NCI-H748 treated with DMSO at 0.1 percent for 48 hours (cell line): Measurements from ENCODE around the gene ST8SIA2.

ENCODE experiments used
- DNase-seq: peaks from one replicate; lab custom pipeline; 2025; lab: John Stamatoyannopoulos, UW

ST8SIA2 gene

DNA sequence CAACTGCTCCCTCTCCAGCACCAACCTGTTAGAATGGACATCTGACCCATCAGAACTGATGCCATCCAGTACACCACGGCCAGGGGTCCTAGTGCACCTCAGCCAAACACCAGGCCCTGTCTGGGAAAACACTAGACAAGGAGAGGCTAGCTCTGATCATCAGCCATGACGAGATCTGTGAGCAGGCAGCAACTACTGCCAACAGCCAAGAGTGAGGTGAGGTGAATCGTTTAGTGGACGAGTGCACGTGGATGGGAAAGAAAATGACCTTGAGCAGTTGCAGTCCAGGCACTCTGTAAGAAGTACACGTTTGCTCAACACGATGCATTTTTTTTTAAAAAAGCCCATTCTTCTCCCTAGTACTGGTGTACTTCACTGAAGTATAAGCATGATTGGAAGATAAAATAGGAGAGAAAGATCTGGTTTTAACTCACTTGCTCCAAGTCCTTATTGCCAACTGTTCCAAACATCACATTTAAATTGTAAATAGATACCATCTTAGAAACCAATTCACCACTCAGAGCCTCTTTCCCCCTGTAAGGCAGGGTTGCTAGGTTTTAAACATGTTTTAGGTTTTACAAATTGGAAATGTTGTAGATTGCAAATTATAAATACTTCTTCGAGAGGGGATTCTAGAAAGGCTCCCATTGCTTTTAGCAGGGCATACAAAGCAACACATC lies 5.7 kb downstream of the ST8SIA2 start:
- DNase-seq = no peak

DNA sequence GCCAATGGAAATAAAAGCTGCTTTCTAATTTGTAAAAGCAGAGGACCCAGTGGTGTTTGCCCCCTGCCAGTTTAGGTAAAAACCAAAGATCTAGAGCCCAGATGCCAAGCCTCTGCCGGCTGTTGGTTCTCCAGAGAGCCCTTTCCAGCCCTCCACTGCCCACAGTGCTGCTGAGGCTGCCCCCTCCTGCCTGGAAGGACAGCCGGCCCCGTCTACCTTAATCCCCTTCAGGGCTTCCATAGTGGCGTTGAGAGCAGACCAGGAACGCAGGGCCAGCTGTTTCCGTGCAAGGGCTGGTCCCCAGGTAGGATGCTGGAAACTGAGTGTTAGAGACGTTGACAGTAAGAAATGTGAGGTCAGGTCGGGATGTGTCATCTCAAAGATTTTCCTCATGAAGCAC lies 6.9 kb downstream of the ST8SIA2 start:
- no peak for DNase-seq

DNA sequence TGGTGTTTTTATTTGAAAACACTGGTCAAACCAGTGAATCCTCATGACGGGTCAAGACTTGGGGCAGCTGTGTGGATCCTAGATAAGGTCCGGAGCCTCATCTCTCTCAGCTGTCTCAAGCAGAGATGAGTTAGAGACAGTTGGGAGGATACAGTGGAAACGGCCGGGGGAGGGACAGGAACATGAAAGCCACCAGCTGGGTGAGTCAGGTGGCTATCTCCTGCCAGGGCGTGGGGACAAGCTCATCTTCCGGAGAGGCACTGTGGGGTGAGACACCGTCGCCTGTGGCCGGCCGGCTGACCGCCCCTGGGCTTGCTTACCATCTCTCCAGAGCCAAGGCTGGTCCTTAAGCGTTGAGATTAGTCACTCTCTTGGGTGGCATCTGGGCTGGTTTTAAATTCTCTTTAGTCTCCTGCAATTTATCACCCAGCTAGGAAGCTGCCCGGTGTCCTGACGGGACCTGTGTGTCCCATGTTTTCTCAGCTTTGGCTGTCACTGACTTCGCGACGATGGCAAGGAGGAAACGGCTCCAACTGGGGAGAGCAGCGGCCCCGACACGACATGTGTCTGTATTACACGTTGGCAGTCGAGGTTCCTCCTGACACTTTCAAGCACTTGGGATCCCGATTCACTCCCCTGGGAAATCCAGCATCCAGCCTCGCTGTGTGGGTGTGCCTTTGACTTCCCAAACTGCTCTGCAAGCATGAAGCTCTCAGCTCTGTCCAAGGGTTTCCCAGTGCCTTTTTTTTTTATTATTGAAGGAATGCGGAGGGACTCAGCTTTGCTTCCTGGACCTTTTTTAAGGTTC lies 7.5 kb downstream of the ST8SIA2 start:
- DNase-seq = no peak

DNA sequence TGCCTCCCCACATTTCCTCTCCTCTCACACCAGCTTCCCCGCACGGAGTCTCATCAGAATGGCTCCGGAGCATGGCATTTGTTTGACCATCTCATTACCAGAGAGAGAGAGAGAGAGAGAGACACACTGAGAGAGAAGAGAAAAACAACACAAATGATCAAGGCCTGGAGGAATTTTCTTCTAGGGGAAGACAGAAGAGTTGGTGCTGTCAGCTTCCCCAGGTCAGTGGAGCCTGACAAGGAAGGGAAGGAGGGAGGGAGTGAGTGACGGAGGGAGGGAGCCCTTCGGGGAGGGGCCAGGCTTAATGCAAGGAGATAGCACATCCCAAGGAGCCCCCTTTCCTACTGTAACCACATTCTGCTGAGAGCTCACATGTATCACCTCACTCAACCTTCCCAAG lies 9.1 kb downstream of the ST8SIA2 start:
- no peak for DNase-seq

DNA sequence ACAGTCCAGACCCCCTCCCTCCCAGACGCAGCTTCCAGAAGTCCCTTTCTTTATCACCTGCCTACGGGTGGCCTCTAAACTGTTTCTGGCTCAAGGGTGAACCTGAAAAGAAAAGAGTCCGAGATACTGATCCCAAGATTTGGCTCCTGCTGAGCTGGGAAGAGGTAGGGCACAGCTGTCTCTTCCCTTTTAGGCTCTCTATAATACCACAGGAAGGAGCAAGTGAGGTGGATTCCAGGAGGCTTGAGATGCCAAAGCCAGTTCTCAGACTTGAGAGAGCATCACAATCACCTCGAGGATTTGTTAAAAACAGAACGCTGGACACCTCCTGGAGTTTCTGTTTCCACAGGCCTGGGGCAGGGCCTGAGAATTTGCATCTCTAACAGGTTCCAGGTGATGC lies 12.3 kb downstream of the ST8SIA2 start:
- no peak for DNase-seq

DNA sequence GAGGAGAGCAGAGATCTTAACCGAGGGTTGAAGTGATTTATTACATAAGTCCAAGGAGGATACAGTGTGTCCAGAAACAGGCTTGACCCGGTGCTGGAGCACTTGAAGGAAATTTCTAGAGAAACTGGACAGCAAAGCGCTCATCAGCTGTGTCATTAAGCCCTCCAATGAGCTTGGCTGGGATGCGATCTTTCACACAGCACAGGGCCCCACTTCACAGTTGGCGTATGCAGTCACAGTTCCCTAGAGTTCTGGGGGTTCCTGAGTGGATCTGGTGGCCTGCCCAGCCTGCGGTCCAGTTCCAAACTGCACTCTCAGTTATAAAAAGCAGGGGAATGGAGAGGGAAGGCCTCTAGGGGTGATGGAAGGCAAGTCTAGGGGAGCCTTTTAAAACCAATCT lies 13.6 kb downstream of the ST8SIA2 start:
- no peak for DNase-seq

DNA sequence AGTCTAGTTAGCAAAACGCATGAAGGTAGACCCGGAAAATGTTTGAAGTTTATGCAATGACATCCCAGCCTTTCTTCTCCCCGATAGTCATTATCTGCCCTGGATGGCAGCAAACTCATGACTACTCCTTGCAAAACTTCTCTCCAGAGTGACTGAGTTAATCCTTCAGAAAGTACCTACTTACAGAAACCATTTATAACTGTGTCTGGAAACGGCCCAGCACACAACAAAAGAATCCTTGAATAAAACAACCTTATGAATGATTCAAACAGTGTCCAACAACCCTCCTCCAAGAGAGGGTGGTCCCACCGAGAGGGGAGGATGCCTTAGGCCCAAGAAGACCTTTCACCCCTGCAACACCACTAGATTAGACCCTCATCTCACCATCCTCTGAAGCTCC lies 14.2 kb downstream of the ST8SIA2 start:
- DNase-seq = no peak

DNA sequence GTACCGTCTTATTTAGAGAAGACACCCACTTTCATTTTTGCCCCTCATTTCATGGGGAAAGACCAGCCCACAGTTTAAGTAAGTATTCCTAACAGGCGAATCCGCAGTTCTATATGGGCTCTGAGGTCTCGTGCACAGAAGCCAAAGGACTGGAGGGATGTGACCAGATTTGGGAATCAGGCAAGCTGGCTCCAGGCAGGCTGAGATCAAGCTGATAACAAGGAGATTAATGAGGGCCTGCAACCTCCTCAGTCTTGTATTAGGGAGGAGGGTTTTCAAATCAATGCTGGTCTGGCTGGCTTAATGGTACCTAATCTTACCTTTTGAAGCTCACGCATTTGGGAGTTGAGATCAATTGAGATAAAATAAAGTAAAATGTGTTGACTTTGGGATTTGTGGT lies 15.3 kb downstream of the ST8SIA2 start:
- no peak for DNase-seq

DNA sequence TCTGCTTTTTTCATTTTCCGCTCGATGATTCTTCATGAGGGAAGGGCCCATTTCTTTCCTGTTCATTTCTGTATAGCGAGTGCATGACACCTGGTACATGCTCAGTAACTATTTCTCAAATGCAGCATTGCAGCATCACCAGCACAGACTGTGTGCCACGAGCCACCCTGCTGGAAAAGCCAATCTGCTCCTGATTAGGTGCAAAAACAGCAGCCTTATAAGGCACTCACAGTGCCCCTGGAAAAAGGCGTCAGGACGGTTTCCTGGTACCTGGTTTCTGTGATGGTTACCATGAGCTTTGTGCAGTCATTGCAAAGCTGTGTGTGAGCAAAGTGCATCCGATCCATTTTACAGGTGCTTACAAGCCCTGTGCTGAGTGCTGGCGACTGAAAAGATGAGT lies 15.8 kb downstream of the ST8SIA2 start:
- DNase-seq = no peak

DNA sequence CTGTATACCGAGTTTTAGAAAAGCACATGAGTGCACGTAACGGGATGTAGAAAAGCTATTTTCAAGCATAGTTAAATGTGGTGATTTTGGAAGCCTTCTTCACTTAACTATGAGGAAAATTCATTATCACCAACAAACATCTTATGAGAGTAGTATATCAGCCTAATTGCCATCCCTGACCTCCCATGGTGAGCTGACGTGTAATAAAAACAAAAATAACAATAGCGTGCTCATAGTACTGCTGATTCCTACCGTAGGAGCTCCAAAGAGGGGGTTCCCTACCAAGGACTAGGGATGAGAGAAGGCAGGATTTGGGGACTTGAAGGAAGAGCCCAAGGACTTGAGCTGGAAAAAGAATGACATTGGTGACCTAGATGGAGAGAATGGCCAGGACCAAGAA lies 16.9 kb downstream of the ST8SIA2 start:
- DNase-seq = no peak

DNA sequence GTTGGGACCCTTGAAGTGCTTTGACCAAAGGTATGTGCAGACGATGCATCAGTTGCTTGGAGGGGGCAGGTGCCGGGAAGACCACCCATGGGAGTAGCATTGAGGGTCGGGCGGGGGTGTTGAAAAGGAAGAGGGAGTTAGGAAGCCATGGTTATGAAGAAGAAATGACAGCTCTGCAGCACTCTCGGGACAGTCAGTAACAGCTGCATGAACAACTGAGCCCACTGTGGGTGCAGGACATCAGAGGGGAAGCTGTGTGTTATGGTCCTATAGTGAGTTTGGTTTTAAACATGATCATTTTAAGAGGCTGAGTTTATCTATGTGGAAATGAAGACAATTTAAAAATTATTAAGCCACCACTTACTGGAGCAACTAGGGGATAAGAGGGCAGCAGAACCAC lies 17.6 kb downstream of the ST8SIA2 start:
- DNase-seq = no peak

DNA sequence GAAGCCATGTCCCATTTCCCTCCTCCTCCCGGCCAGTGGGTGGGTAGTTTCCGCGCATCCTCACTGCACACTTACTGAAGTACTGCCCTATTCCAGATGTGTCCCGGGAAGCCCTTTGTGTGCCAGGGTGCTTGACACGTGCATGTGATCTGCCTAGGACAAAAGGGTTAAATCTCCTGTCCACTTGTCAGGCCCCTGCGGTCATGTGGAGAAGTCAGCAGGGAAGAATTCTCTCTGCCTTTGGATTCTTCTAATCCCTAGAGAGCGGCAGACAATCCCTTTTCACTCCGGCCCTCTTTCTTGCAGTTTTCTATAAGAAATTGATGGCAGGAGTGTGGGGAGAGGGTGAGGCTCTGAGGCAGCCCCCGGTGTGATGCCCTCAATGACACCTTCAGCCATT lies 19.8 kb downstream of the ST8SIA2 start:
- no peak for DNase-seq

DNA sequence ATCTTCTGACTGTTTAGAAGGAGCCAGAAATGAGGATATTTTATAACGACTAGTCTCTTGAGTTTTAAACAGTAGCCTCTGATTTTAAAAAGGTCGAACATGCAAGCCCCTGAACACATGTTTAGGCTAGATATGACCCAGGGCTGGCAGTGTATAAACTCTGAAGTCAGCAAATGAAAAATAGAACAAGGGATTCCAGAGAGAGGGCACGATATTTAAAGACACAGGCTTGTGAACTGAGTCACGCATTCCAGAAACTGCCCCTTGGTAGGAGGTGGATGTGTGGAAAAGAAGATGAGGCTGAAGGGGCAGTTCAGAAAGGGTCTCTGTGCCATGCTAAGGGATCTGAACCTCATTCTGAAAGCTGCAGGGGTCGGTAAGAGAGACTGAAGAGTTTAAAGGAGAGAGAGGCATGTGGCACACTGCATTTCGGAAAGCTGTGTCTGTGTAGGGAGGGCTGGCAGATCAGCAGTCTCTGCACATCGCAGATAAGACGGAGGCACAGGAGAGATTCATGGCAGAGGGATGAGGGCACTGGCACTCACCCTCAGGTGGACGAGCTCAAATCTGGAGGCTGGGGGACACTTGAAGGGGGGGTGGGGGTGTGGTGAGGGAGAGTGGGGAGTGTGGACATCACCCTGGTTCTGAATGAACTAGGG lies 22.1 kb downstream of the ST8SIA2 start:
- DNase-seq = no peak

DNA sequence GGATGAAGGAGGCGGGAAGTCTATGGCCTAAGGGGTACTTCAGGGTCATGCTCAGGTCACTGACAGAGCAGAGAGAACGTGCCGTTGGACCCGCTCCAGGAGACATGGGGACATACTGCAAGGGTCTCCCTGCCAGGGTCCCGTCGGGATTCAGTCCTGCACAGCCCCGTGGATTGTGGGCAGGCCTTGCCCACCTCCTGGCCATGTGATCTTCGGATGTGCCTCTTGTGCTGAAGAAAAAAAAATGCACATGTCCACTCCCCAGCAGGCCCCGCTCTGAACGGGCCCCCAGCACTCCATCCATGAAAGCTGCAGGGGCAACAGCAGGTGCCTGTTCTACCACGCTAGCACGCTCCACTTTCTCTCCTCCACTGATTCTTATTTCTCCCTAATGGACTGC lies 22.9 kb downstream of the ST8SIA2 start:
- DNase-seq = no peak

DNA sequence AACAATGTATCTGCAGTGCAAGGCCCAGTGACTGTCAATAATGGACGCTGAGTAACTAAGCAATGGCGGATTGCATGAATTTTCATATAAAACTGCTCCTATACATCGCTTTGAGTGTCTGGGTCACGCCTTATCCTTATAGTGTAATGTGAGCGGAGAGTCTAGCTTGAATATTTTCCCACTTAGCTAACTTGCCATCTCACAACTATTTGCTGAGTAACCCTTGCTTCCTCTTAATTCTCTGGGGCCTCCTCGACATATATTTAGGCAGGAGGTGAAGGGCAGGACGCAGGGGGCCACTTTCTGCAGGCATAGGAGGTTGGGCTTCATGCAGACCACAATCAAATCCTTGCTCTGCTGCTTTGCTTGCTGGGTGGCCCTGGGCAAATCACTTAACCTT lies 24.0 kb downstream of the ST8SIA2 start:
- DNase-seq = no peak

DNA sequence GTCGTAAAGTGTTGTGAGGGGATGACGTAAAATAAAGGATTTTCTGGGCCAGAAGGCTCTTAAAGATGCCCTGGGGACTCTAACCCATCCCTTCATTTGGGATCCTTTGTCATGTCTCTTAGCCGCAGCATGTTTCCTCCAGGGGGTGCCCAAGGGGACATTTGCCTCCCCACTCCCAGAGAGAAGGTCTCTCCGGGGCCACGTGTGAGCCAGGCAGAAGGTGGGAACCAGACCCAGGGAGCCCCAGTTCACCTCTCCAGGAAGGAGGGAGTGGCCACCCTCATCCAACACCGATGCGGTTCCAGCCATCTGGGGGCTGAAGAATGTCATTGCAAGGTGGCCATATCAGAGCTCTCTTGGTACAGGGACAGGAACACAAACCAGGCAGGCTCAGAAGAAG lies 25.2 kb downstream of the ST8SIA2 start:
- no peak for DNase-seq

DNA sequence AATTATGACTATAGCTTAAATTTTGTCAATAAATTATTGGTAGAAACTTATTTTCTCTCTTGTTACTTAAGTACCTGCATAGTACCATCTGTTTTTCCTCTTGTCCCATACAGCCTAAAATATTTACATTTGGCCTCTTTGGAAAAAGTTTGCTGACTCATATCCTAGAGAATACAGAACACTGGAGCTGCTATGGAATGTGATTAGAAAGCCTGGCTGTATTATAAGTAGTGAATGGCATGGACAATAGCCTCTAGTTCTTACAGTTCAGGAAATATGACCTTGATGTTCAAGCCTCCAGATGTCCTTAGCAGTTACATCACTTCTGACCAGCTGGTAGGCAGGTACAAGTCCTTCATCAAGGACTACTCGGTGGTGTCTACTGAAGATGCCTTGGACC lies 28.3 kb downstream of the ST8SIA2 start:
- DNase-seq = no peak

DNA sequence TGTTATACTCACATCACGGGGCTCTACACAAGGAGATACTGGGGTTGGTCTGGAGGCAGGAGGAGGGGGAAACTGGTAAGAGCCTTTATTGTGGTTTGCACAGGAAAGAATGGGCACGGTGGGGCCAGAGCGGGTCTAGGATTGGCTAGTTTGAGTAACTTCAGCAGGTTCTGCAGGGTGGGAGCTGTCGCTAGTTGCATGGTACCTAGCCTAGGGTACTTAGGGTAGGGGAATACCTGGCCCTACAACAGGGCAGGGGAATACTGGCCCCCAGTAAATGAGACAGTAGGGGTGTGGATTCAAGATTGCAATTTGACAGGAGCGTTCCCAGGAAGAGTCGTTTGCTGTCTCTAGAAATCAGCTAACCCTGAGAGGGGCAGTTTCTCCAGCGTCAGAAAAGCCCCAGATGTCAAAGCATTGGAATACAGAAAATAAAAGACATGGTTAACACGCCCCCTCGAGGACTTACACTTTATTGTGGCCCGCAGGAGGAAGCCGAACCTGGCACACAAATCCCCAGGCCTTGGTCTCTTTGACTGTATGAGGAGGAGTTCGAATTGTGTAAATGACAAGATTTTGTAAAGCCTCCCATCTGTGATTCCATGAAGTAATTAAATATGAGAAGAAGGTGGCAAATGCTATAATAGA lies 32.0 kb downstream of the ST8SIA2 start:
- no peak for DNase-seq

DNA sequence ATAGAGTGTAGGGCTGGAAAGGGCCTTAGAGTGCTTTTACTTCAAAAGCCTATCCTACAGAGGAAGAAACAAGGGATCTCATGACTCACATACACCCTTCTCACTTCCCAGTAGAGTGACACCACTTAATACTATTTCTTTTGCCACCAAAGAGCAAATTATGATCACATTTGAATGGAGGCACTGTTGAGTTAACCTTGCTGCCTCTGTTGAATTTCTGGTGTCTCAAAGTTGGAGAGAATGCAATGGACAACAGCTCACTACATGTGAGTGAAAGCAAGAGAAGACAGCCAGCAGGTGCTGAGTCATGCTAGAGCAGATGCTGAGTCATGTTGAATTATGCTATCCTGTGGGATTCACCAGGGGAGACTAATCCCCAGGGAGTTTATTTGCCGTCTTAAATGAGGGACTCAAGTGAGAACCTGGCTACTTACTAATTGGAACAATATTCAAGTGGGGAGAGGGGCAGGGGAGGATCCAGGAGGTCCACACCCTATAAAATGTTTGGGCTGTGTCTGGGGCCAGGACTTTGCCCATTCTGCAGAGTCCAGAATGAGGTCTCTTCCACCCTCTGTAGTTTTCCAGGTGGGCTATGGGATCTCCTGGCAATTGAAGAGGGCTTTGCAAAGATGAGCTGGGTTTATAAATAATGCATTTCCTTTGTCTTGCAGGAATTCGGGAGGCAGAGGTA lies 35.8 kb downstream of the ST8SIA2 start:
- DNase-seq = no peak

DNA sequence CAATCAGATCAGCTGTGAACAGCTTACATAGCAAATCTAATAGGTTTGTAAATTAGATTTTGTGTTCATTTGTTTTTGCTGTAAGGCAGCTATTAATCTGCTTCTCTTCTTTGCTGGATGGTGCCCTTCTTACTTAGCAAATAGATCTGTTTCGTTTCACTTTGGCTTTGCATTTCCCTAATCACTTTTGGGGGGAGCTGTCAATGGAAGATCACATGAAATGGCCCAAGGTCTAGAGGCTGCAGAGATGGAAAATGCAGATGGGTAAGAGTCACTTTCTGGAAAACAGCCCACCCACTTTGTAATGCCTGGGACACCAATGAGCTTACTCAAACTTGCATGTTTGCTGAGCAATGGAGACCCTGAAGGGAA lies 36.4 kb downstream of the ST8SIA2 start:
- no peak for DNase-seq

DNA sequence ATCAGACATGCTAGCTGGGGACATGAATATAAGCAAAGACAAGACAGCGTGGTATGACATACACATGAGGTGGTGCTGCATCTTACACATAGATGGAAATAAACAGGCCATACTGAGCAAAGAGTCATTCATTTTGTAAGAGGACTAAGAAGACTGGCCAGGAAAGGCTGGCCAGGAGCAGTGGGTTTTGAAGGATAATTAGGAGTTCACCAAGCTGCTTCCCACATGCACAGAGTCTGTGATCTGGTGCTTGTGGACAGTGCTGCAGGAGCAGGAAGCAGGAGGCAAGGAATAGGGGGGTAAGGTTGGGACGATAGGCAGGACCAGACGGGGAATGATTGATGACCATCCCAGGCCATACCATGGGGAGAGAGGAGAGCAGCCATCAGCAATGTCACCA lies 41.5 kb downstream of the ST8SIA2 start:
- no peak for DNase-seq

DNA sequence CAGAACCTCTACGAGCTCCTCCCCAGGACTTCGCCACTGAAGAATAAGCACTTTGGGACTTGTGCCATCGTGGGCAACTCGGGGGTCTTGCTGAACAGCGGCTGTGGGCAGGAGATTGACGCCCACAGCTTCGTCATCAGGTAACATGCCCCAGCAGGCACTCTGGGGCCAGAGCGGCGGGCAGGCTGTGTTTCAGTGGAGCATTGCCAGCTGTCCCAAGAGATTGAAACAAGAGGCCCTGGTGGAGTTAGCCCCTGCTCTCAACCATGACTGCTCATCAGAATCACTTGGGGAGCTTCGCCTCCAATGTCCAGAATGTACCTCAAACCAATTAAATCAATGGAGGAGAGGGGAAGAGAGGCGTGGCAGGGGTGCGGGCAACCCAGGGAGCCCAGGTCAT lies 44.8 kb downstream of the ST8SIA2 start:
- DNase-seq = no peak
